ENCODE data around the gene OTOGL.

Gene OTOGL

DNA sequence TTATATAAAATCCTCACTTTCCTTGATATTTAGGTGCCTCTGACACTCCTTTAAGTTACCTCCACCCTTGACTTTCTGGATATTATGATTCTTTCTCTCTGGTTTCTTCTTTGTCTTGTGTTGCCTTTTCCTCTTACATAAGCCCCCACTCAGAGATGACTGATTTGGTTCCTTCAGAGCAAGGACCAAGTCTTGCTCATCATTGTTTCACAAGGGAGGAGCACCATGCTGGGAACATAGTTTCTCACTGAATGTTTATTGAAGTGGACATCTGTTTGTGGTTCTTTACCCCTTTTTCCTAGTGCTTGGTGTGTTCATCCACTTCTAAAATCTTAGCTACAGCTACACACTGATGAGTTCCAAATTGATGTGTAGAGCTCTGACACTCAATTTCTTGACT, 183.4 kb downstream of the OTOGL start (continued):
- TF ChIP-seq, protein P1, sequence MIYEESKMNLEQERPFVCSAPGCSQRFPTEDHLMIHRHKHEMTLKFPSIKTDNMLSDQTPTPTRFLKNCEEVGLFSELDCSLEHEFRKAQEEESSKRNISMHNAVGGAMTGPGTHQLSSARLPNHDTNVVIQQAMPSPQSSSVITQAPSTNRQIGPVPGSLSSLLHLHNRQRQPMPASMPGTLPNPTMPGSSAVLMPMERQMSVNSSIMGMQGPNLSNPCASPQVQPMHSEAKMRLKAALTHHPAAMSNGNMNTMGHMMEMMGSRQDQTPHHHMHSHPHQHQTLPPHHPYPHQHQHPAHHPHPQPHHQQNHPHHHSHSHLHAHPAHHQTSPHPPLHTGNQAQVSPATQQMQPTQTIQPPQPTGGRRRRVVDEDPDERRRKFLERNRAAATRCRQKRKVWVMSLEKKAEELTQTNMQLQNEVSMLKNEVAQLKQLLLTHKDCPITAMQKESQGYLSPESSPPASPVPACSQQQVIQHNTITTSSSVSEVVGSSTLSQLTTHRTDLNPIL (CRISPR knock-in tag; IDR thresholded peaks at IDR 0.05; ENCODE audit: low read depth), result no peak
- TF ChIP-seq ZFP3 (CRISPR knock-in tag; IDR thresholded peaks at IDR 0.05) (no peak), ZNF8 (CRISPR knock-in tag; IDR thresholded peaks at IDR 0.05) (no peak), PPARA (CRISPR knock-in tag; IDR thresholded peaks at IDR 0.05; ENCODE audit: borderline replicate concordance) (no peak), ARNTL (CRISPR knock-in tag; IDR thresholded peaks at IDR 0.05; ENCODE audit: borderline replicate concordance, low read depth) (no peak), ZNF70 (CRISPR knock-in tag; IDR thresholded peaks at IDR 0.05) (no peak), OSR1 (CRISPR knock-in tag; IDR thresholded peaks at IDR 0.05) (no peak)
- TF ChIP-seq, protein P2, sequence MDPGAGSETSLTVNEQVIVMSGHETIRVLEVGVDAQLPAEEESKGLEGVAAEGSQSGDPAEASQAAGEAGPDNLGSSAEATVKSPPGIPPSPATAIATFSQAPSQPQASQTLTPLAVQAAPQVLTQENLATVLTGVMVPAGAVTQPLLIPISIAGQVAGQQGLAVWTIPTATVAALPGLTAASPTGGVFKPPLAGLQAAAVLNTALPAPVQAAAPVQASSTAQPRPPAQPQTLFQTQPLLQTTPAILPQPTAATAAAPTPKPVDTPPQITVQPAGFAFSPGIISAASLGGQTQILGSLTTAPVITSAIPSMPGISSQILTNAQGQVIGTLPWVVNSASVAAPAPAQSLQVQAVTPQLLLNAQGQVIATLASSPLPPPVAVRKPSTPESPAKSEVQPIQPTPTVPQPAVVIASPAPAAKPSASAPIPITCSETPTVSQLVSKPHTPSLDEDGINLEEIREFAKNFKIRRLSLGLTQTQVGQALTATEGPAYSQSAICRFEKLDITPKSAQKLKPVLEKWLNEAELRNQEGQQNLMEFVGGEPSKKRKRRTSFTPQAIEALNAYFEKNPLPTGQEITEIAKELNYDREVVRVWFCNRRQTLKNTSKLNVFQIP (CRISPR knock-in tag; IDR thresholded peaks at IDR 0.05; ENCODE audit: borderline replicate concordance, low read depth), result no peak

DNA sequence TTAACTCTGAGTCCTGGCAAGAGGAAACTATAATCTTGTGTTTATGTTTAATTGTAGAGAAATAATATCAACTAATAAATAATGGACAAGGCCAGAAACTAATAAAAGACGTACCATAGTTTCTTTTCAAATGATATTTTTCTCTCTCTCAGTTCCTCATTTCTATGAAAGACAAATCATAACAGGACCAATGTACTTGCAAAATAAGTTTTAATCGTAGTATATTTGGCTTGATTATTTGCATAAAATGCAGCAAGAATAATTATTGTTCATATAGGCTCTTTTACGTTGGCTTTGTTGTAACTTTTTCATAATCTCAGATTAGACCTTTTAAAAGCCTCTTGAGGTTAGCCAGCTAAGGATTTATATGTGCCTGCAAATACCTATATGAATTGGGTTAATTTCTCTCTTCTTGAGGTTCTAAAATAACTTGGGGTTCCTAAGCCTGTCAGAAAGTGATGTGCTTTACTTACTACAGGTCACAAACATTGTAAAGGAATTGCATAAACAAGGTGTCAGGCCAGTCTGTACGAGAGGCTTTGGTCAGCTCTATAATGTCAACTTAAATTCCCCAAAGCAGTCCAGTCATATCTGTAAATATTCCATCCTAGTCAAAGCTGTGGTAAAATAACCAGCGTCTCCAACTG, 191.9 kb downstream of the OTOGL start:
- no peak for ATAC-seq
- TF ChIP-seq ESRRG (CRISPR knock-in tag; IDR thresholded peaks at IDR 0.05) (no peak), ZC3H10 (CRISPR knock-in tag; IDR thresholded peaks at IDR 0.05) (no peak), CSDC2 (CRISPR knock-in tag; IDR thresholded peaks at IDR 0.05) (no peak), BACH2 (CRISPR knock-in tag; IDR thresholded peaks at IDR 0.05; ENCODE audit: borderline replicate concordance) (no peak), TCF4 (CRISPR knock-in tag; IDR thresholded peaks at IDR 0.05; ENCODE audit: borderline replicate concordance) (no peak), TOX (CRISPR knock-in tag; IDR thresholded peaks at IDR 0.05; ENCODE audit: borderline replicate concordance) (no peak), GLIS3 (CRISPR knock-in tag; IDR thresholded peaks at IDR 0.05) (no peak), ZNF8 (CRISPR knock-in tag; IDR thresholded peaks at IDR 0.05) (no peak), ZFP30 (CRISPR knock-in tag; IDR thresholded peaks at IDR 0.05) (no peak), ZNF565 (CRISPR knock-in tag; conservative IDR thresholded peaks at IDR 0.05; ENCODE audit: low read depth) (no peak)
- TF ChIP-seq, protein P3, sequence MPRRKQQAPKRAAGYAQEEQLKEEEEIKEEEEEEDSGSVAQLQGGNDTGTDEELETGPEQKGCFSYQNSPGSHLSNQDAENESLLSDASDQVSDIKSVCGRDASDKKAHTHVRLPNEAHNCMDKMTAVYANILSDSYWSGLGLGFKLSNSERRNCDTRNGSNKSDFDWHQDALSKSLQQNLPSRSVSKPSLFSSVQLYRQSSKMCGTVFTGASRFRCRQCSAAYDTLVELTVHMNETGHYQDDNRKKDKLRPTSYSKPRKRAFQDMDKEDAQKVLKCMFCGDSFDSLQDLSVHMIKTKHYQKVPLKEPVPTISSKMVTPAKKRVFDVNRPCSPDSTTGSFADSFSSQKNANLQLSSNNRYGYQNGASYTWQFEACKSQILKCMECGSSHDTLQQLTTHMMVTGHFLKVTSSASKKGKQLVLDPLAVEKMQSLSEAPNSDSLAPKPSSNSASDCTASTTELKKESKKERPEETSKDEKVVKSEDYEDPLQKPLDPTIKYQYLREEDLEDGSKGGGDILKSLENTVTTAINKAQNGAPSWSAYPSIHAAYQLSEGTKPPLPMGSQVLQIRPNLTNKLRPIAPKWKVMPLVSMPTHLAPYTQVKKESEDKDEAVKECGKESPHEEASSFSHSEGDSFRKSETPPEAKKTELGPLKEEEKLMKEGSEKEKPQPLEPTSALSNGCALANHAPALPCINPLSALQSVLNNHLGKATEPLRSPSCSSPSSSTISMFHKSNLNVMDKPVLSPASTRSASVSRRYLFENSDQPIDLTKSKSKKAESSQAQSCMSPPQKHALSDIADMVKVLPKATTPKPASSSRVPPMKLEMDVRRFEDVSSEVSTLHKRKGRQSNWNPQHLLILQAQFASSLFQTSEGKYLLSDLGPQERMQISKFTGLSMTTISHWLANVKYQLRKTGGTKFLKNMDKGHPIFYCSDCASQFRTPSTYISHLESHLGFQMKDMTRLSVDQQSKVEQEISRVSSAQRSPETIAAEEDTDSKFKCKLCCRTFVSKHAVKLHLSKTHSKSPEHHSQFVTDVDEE (CRISPR knock-in tag; IDR thresholded peaks at IDR 0.05), result no peak
- TF ChIP-seq, protein P2 (CRISPR knock-in tag; IDR thresholded peaks at IDR 0.05; ENCODE audit: borderline replicate concordance, low read depth), result no peak
- TF ChIP-seq, protein P1 (CRISPR knock-in tag; IDR thresholded peaks at IDR 0.05; ENCODE audit: low read depth), result no peak

DNA sequence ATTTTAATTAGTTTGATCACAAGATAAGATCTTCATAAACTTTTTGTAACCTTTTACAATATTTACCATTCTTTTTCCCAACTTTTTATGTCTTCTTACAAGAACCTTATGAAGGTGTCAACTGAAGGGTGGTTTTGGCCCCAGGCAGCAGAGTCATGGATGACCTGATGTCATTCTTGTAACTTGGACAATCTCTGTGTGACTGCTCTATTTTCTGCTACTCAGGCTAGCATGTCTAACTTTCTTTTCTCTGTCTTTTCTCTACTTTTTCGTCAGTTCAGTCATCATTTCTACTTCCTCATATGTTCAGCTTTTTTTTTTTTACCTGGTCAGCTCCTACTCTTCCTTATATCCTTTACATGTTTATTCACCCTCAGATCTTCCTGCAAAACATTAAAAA, 194.0 kb downstream of the OTOGL start:
- no peak for TF ChIP-seq ZNF565 (CRISPR knock-in tag; conservative IDR thresholded peaks at IDR 0.05; ENCODE audit: low read depth)
- no peak for TF ChIP-seq ARNTL (CRISPR knock-in tag; IDR thresholded peaks at IDR 0.05; ENCODE audit: borderline replicate concordance, low read depth)
- TF ChIP-seq ESRRG (CRISPR knock-in tag; IDR thresholded peaks at IDR 0.05), result no peak
- TF ChIP-seq ZFP3 (CRISPR knock-in tag; IDR thresholded peaks at IDR 0.05), result no peak
- TF ChIP-seq TOX (CRISPR knock-in tag; IDR thresholded peaks at IDR 0.05; ENCODE audit: borderline replicate concordance), result no peak
- TF ChIP-seq, protein P2 (CRISPR knock-in tag; IDR thresholded peaks at IDR 0.05; ENCODE audit: borderline replicate concordance, low read depth), result no peak
- TF ChIP-seq, protein P4, sequence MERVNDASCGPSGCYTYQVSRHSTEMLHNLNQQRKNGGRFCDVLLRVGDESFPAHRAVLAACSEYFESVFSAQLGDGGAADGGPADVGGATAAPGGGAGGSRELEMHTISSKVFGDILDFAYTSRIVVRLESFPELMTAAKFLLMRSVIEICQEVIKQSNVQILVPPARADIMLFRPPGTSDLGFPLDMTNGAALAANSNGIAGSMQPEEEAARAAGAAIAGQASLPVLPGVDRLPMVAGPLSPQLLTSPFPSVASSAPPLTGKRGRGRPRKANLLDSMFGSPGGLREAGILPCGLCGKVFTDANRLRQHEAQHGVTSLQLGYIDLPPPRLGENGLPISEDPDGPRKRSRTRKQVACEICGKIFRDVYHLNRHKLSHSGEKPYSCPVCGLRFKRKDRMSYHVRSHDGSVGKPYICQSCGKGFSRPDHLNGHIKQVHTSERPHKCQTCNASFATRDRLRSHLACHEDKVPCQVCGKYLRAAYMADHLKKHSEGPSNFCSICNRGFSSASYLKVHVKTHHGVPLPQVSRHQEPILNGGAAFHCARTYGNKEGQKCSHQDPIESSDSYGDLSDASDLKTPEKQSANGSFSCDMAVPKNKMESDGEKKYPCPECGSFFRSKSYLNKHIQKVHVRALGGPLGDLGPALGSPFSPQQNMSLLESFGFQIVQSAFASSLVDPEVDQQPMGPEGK (CRISPR knock-in tag; IDR thresholded peaks at IDR 0.05; ENCODE audit: borderline replicate concordance), result no peak
- TF ChIP-seq, protein P3 (CRISPR knock-in tag; IDR thresholded peaks at IDR 0.05), result no peak
- no peak for TF ChIP-seq GLIS3 (CRISPR knock-in tag; IDR thresholded peaks at IDR 0.05)
- no peak for TF ChIP-seq ZFP30 (CRISPR knock-in tag; IDR thresholded peaks at IDR 0.05)
- no peak for TF ChIP-seq RARB (CRISPR knock-in tag; IDR thresholded peaks at IDR 0.05)
- no peak for TF ChIP-seq TCF4 (CRISPR knock-in tag; IDR thresholded peaks at IDR 0.05; ENCODE audit: borderline replicate concordance)
- no peak for TF ChIP-seq OSR1 (CRISPR knock-in tag; IDR thresholded peaks at IDR 0.05)
- ATAC-seq, result no peak
